HG02884 (cell line): Measurements from ENCODE around the gene NAP1L4.
"Not testable (repeated sequence)": the region's sequence is repeated elsewhere in the genome, so short reads cannot be mapped to it uniquely, and the experiment has no call there.

Experiments used
- ATAC-seq: cut with Tn5 transposase; IDR thresholded peaks from one replicate; pipeline ENCODE4 v1.9.1; 2021; ENCODE audit warnings: mild to moderate bottlenecking, moderate library complexity; ENCODE audit not compliant: unreplicated experiment

The NAP1L4 gene

GRCh38 chr11:2940147-2940920 lies 51.8 kb downstream of the NAP1L4 start:
- no peak for ATAC-seq

- ATAC-seq, result not testable (repeated sequence)
Measured at GRCh38 chr11:2938458-2939418, 53.4 kb downstream of the NAP1L4 start.

- not testable (repeated sequence) for ATAC-seq
Measured at GRCh38 chr11:2937641-2938457, 54.3 kb downstream of the NAP1L4 start.

DNA sequence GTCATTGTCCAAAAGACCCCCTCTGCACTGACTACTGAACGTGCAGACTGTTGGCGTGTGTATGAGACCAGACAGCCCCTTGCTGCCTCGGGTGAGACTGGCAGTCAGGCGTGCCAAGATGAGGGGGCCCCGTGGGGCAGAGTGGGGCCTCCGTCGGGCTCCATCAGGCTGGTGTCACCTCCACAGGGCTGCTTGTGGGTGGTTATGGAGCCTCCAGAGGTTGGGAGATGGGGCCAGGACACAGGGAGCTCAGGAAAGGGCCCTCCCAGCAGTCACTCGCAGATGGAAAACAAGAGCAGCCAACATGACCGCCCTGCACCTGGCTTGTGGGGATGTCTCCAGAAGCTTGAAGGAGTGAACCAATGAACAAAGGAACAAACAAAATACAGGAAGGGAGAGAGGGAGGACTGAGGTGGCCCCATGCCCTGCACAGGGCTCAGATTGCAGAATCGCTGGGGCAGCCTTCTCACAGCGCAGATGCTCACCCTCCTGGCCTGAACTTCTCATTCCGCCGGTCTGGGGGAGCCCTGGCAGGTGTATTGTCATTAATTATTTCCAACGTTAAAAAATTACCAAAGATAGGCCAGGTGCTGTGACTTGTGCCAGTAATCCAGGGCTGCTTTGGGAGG lies 57.4 kb downstream of the NAP1L4 start:
- ATAC-seq, result no peak

GRCh38 chr11:2934021-2934550 lies 58.0 kb downstream of the NAP1L4 start:
- no peak for ATAC-seq

GRCh38 chr11:2933375-2934020 lies 58.6 kb downstream of the NAP1L4 start:
- no peak for ATAC-seq

DNA sequence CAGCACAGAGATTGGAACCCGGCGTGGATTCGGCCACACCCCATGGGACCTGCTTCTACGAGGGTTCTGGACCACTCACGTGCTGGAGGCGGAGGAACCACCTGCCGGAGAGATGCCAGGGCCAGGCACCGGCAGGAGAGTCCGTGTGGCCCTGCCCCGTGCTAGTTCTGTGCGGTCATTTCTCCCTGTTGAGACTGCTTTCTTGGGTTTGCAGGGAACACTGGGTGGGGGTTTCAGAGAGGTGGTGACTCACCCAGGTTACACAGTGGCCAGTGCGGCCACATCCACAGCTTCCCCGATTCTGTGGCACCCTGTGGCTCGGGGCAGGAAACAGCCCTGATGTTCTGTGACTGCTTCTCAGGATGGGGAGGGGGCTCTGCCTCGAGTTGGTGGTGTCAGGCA lies 59.3 kb downstream of the NAP1L4 start:
- no peak for ATAC-seq

DNA sequence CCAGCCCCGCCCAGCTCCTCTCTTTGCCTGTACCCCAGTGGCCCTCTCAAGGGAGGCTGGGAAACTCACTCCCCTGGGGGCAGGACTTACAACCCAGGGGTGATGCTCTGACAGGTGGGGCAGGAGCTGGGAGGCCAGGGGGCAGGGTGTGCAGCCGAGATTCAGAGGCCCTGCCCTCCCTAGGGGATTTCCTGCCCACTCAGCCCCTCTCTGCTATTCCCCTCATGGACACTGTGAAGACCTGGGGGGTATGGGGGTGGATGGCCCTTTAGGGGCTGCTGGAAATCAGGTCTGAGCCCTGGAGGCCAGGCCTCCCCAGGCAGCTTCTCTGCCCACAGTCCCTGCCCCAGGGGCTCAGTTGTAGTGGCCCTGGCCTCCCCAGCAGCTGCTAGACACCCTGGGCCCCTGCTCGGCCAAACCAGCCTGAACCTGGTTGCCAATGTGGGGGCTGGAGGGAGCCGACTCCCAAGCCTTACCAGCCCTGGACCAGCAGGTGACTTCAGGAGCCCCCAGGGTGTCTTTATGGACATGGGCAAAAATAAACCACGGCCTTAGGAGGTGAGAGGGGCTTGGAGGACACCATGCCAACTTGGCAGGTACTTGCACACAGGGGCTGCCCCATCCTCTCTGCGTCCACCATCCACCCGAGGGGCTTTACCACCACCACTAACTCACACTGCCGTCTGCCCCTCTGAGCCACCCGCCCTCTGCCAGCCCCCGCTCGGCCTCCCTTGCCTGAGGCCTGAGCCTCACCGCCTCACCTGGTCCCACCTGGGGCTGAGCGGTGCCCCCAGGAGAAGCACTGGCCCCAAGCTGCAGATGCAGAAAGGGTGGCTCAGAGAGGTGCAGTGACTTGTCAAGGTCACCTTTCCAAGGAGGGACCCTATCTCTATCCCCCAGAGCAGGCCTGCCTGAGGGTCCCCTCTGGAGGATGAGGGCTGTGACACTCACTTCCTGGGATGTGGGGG lies 60.1 kb downstream of the NAP1L4 start:
- no peak for ATAC-seq

GRCh38 chr11:2931420-2931746 lies 60.7 kb downstream of the NAP1L4 start:
- ATAC-seq, result no peak

DNA sequence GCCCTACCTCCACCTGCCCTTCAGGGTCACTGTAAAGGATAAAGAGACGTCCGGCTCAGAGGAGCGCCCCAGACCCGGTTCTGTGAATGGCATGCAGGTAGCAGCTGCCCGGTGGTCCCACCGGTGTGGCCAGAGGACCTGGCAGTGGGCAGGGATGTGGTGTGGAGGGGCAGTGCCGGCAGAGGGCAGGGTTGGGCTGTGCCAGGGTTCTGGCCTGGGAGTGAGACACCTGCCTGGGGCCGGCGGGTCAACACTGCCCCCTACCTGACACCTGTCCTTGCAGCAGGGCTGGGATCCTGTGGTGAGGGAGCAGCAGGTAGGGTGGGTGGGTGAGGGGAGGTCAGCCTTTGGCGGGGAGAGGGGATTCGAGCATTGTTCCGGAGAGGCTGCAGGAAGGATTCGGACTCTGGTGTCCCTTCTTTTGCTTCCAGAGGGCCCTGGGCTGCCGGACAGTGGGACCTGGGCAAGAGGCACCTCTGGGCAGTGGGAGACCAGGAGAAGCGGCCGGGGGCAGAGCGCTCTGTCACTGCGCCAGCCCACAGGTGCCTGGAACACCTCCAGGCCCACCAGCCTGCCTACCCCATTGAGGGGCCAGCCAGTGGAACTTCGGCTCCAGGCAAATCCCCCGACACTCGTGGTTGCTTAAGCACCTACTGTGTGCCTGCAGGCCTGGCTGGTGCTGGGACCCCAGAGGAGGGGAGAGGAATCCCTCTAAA lies 61.3 kb downstream of the NAP1L4 start:
- ATAC-seq, result no peak

GRCh38 chr11:2929950-2930703 lies 62.0 kb downstream of the NAP1L4 start:
- ATAC-seq, result no peak

DNA sequence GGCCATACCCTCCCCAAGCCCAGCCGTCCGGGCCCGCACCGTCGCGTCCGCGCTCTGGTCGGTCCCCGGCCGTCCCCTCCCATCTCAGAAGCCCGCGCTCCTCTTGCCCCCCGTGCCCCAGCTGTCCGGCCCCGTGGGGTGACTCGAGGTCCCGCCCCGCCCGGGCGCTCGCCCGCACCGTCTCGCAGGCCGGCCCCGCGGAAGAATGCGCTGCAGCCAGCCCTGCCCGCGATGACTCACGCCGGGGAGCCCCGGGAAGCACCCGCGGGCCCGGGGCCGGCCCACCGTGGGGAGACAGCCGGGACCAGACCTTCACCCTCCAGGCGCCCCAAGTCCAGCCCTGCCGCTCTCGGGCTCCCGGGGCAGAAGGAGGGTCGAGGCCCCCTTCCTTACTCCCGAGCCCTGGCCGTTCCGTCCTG lies 62.6 kb downstream of the NAP1L4 start:
- ATAC-seq, result no peak

GRCh38 chr11:2928605-2929530 lies 63.3 kb downstream of the NAP1L4 start, which contains the start of gene PHLDA2:
Gene PHLDA2 (minus strand): TSS chr11:2929420. CDS start chr11:2929364, 56 bp downstream.
- no peak for ATAC-seq

GRCh38 chr11:2927851-2928604 lies 64.1 kb downstream of the NAP1L4 start:
- no peak for ATAC-seq

DNA sequence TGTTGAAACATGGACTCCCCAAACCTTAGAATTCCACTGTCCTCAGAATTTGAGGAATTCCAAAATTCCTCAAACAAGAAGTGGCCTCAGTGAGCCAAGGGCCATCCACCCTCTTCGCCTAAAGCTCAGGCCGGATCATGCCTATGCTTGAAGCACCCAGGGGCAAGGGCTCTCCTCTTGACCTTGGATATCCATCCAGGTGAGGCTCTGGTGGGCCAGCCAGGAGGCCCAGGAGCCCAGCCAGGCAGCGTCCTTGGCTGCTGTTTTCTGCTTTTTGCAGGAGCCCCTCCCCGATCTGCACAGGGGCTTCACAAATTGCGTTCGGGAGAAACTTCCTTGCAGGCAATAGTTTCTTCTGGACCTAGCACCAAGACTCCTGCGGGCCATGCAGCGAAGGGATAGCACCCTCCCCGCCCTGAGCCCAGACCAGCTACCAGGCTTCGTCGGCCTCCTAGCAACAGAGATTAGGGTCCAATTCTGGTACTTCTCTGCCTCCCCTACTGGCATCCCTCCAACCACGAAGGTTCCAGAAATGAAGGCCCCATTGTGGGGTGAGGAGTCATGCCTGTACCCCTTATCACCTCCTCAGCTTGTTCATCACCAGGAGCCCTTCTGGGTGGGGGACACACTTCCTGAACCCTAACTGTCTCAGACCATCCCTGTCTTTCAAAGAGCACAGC lies 64.9 kb downstream of the NAP1L4 start:
- ATAC-seq, result no peak
